Heart right ventricle (tissue), 16 donors: ENCODE data around the gene GTF2H4. TPM values are rescaled to one million over a fixed set of nuclear protein-coding genes. Genes with fewer than 3 reads are reported as not detected.

Source experiments
- ATAC-seq, 8 donors: fragments of 200-7000 bp; cut with Tn5 transposase; one replicate each; pipeline ENCODE4 v1.9.1; 2020; ENCODE audit warnings: mild to moderate bottlenecking in 8 of 8, moderate library complexity in 8 of 8, moderate number of reproducible peaks in 1 of 8
- DNase-seq, 2 donors: peaks; one replicate each; pipeline ENCODE4 v3.0.0-alpha.2; 2020
- H3K27ac ChIP-seq, 10 donors: fragments of 200-600 bp; sonication (generic) in 2 of 10; one replicate each; pipeline versions ENCODE4 v1.5.0 to v1.8.0; 2020 to 2022; ENCODE audit warnings: mild to moderate bottlenecking in 3 of 10
- H3K27me3 ChIP-seq, 7 donors: fragments of 200-600 bp; one replicate each; pipeline ENCODE4 v1.8.0; 2021 to 2022; ENCODE audit warnings: mild to moderate bottlenecking in 2 of 7
- H3K36me3 ChIP-seq, 9 donors: fragments of 200-600 bp; sonication (generic) in 1 of 9; one replicate each; pipeline versions ENCODE4 v1.5.0 to v1.8.0; 2020 to 2022; ENCODE audit warnings: mild to moderate bottlenecking in 2 of 9
- H3K4me1 ChIP-seq, 9 donors: fragments of 200-600 bp; sonication (generic) in 1 of 9; one replicate each; pipeline versions ENCODE4 v1.5.0 to v1.8.0; 2020 to 2022; ENCODE audit warnings: mild to moderate bottlenecking in 4 of 9
- H3K4me3 ChIP-seq, 10 donors: fragments of 200-600 bp; sonication (generic) in 2 of 10; one replicate each; pipeline versions ENCODE4 v1.5.0 to v1.8.0; 2020 to 2022; ENCODE audit warnings: mild to moderate bottlenecking in 7 of 10, moderate library complexity in 2 of 10
- H3K9me3 ChIP-seq, 11 donors: fragments of 200-600 bp in 10 of 11; sonication (generic) in 2 of 11; one replicate each; pipeline versions ENCODE4 v1.5.0 to v1.8.0; 2013 to 2022; ENCODE audit warnings: mild to moderate bottlenecking in 2 of 11, control low read depth in 1 of 11, moderate library complexity in 1 of 11
- CTCF ChIP-seq, 9 donors: fragments of 200-600 bp; sonication (generic) in 2 of 9; IDR thresholded peaks; one replicate each; pipeline versions ENCODE4 v1.5.0 to v1.8.0; 2021 to 2022; ENCODE audit warnings: antibody characterized with exemption in 9 of 9, mild to moderate bottlenecking in 5 of 9, moderate library complexity in 1 of 9
- WGBS, 2 donors: extraction: QIAGEN DNeasy Blood & Tissue Kit; methylation state at CpG; one replicate each; pipeline ENCODE4 v1.1.7; 2013; ENCODE audit warnings: inconsistent platforms in 1 of 2; 5-methylcytosine and 5-hydroxymethylcytosine counted together
- intact Hi-C, 10 donors: fragments of 100-400 bp; cut with DNase I; formaldehyde crosslinking; loops; one replicate each; pipeline versions ENCODE4 v1.11.1 to v1.14.2; 2022
- polyA plus RNA-seq, 2 donors: library from polyadenylated mRNA; stranded (reverse); fragments of 200-250 nt; gene quantifications; one replicate each; pipeline ENCODE4 v1.2.3, GENCODE V29; 2013
- total RNA-seq, 10 donors: library from RNA; stranded (reverse); fragmentation: NEBNext Ultra II Directional in 3 of 10; extraction: Animal tissue kit (Norgen Biotek cat#: 25700) in 3 of 10; gene quantifications; one replicate each; pipeline versions ENCODE4 v1.2.1 to v1.2.4, GENCODE V29; 2021 to 2023
- donor health status: Arrhythmogenic right ventricular cardiomyopathy.
- donor health status: ischemic (EF 13 %, LVEDD 7.1; RV severe dilation, severe dysfunction).
- donor health status: healthy with polysubstance abuse.
- donor health status: DM: no; HTN: yes; CAD: no.
- donor health status: DM: no; HTN: no; CAD: no.
- donor health status: ischemic (EF 25% LVEDD 6.9; RV normal size, moderate dysfunction).
- donor health status: ischemic (EF 25% LVEDD 5.7; RV mildly dilated, moderate dysfunction).
- donor health status: healthy.
- donor health status: DM: yes; HTN: yes; CAD: no.
- donor health status: Ischemic cardiomyopathy.
- donor health status: ischemic (EF 35%, LVEDD 5.7; RV mildly dilated, moderate dysfunction).
- donor health status: nonischemic (EF 11% LVEDD 7.7; RV severe dilation, severe dysfunction).
- donor health status: DM: yes; HTN: yes; CAD: no.
- donor health status: PGD.
- donor health status: ischemic (EF 29% LVEDD 5.4; RV normal size, mild dysfunction).
- donor health status: nonischemic (EF 23%, LVEDD 6.1; RV moderate dilation, normal function).

The GTF2H4 gene
- total and polyA plus RNA-seq, 12 donors: 8.3 to 27.0 (median 13.2) TPM

- Histone ChIP-seq H3K4me3 (no peak overlapping the region), H3K9me3 (no peaks in the 10 kb centered on the region), H3K27ac (no peak overlapping the region), H3K4me1 (peaks cover 0 to 13% (median 7%) of the 10 kb centered on the region in 9 donors), H3K36me3 (no peaks in the 10 kb centered on the region), H3K27me3 (peaks cover 0 to 36% (median 0%) of the 10 kb centered on the region in 7 donors)
- no peak for DNase-seq
- ATAC-seq: no peak
- intact Hi-C loops: loop anchor here in 2 of 10 donors (5.0 to 10.0 kb wide), 2 partner anchors 97 to 100 kb away; no protein-coding TSS in a partner anchor
- no peak for TF ChIP-seq CTCF (IDR thresholded peaks at IDR 0.05)
- 81 to 82% methylated on average over 5 of the region's 5 CpGs for WGBS, 2 donors
Measured at GRCh38 chr6:30945281-30945680, 37.3 kb downstream of the GTF2H4 start.

- no peak for DNase-seq
- Histone ChIP-seq H3K27me3 (peaks cover 0 to 41% (median 0%) of the 10 kb centered on the region in 7 donors), H3K4me3 (no peak overlapping the region), H3K4me1 (peaks cover 0 to 10% (median 6%) of the 10 kb centered on the region in 9 donors), H3K27ac (no peak overlapping the region), H3K36me3 (no peaks in the 10 kb centered on the region), H3K9me3 (no peaks in the 10 kb centered on the region)
- WGBS, 2 donors: 79 to 88% methylated on average over 4 of the region's 4 CpGs
- intact Hi-C loops: loop anchor here in 2 of 10 donors (5.0 to 10.0 kb wide), 2 partner anchors 95 to 98 kb away; no protein-coding TSS in a partner anchor
- ATAC-seq: no peak
- no peak for TF ChIP-seq CTCF (IDR thresholded peaks at IDR 0.05)
Measured at GRCh38 chr6:30947231-30947630, 39.2 kb downstream of the GTF2H4 start.

GRCh38 chr6:30948811-30949210, 40.8 kb downstream of the GTF2H4 start:
- intact Hi-C loops: loop anchor here in 2 of 10 donors (5.0 to 10.0 kb wide), 2 partner anchors 93 to 96 kb away; no protein-coding TSS in a partner anchor
- Histone ChIP-seq H3K4me3 (no peak overlapping the region), H3K27me3 (peaks cover 0 to 37% (median 0%) of the 10 kb centered on the region in 7 donors), H3K9me3 (no peaks in the 10 kb centered on the region), H3K36me3 (no peaks in the 10 kb centered on the region), H3K4me1 (no peaks in the 10 kb centered on the region), H3K27ac (no peak overlapping the region)
- no peak for TF ChIP-seq CTCF (IDR thresholded peaks at IDR 0.05)
- DNase-seq (no peak), ATAC-seq (no peak)
- WGBS, 2 donors: 94 to 96% methylated on average over 6 of the region's 6 CpGs

GRCh38 chr6:30951907-30952469, 44.0 kb downstream of the GTF2H4 start:
- Histone ChIP-seq H3K27ac (no peak overlapping the region), H3K9me3 (no peaks in the 10 kb centered on the region), H3K27me3 (peaks cover 0 to 55% (median 0%) of the 10 kb centered on the region in 7 donors), H3K4me1 (peaks cover 0 to 18% (median 14%) of the 10 kb centered on the region in 9 donors), H3K4me3 (no peak overlapping the region), H3K36me3 (no peaks in the 10 kb centered on the region)
- TF ChIP-seq CTCF (IDR thresholded peaks at IDR 0.05): no peak
- DNase-seq (no peak), ATAC-seq (no peak)
- intact Hi-C loops: no loop called here
- WGBS, 2 donors: 80 to 91% methylated on average over 5 of the region's 5 CpGs
